NT2/D1 (cell line): ENCODE measurements around the gene TMPRSS4.

Experiments used
- YY1 ChIP-seq: IDR thresholded peaks from 2 replicates; pipeline ENCODE4 v1.6.1; 2011; ENCODE audit not compliant: insufficient read length, insufficient read depth
- ZNF274 ChIP-seq: IDR thresholded peaks from 2 replicates; pipeline ENCODE4 v1.6.1; 2011; ENCODE audit warnings: mild to moderate bottlenecking, low read depth, low read length

DNA sequence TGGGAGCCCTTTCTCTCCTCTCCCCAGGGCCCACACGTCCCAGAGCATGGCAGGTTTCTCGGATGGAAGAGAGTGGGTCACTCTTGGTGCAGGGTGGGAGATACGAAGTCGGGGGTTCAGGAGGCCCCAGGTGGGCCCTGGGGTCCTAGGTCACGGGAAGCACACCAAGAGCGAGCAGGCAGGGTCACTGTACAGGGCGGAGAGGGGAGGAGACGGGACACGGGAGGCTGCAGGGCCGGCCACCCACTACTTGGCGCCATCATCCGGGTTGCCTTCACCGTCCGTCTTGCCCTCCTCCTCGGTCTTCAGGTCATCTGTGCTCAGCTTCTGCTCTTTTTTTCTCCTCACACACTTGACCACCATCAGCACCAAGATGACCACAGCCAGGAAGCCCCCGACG lies 89.8 kb downstream of the TMPRSS4 start:
- TF ChIP-seq YY1 (no peak), ZNF274 (no peak)
